Right atrium auricular region (tissue), 2 donors: ENCODE data around the gene ORC4. TPM values are rescaled to one million over a fixed set of nuclear protein-coding genes. Genes with fewer than 3 reads are reported as not detected.

ENCODE experiments used
- DNase-seq: peaks from one replicate; pipeline ENCODE4 v3.0.0-alpha.2; 2019; ENCODE audit warnings: low spot score
- H3K27ac ChIP-seq, 2 donors: fragments of 200-600 bp; sonication (generic); 1 replicate in 1 of 2; 2 replicates in 1 of 2; pipeline ENCODE4 v1.5.1; 2016 to 2019
- H3K27me3 ChIP-seq, 2 donors: fragments of 200-600 bp; sonication (generic); one replicate each; pipeline versions ENCODE4 v1.5.1 to v1.6.0; 2017 to 2019
- H3K36me3 ChIP-seq: fragments of 200-600 bp; sonication (generic); one replicate; pipeline ENCODE4 v1.5.1; 2016
- H3K4me1 ChIP-seq, 2 donors: fragments of 200-600 bp; sonication (generic); one replicate each; pipeline versions ENCODE4 v1.5.1 to v1.6.0; 2017 to 2019
- H3K4me3 ChIP-seq, 2 donors: fragments of 200-600 bp; sonication (generic); 1 replicate in 1 of 2; 2 replicates in 1 of 2; pipeline ENCODE4 v1.5.1; 2017 to 2019; ENCODE audit warnings: mild to moderate bottlenecking in 1 of 2, moderate library complexity in 1 of 2
- H3K9me3 ChIP-seq, 2 donors: fragments of 200-600 bp; sonication (generic); one replicate each; pipeline ENCODE4 v1.5.1; 2019
- total RNA-seq, 2 donors: library from RNA; depleted of rRNA; stranded (reverse); fragments of >200 nt; gene quantifications; one replicate each; pipeline ENCODE4 v1.1.0, GENCODE V29; 2016
- TF ChIP-seq, protein P1 (sequence below), 2 donors: fragments of 200-600 bp; sonication (generic); IDR thresholded peaks; one replicate each; pipeline ENCODE4 v1.5.1; 2019; ENCODE audit warnings: antibody characterized with exemption in 2 of 2

Gene ORC4
- total RNA-seq, 2 donors from 2014 or later: 32.7 to 64.3 TPM

- Histone ChIP-seq H3K27ac (no peak overlapping the region), H3K9me3 (no peaks in the 10 kb centered on the region), H3K4me3 (no peak overlapping the region), H3K4me1 (no peaks in the 10 kb centered on the region), H3K36me3 (no peaks in the 10 kb centered on the region), H3K27me3 (no peaks in the 10 kb centered on the region)
- TF ChIP-seq, protein P1, sequence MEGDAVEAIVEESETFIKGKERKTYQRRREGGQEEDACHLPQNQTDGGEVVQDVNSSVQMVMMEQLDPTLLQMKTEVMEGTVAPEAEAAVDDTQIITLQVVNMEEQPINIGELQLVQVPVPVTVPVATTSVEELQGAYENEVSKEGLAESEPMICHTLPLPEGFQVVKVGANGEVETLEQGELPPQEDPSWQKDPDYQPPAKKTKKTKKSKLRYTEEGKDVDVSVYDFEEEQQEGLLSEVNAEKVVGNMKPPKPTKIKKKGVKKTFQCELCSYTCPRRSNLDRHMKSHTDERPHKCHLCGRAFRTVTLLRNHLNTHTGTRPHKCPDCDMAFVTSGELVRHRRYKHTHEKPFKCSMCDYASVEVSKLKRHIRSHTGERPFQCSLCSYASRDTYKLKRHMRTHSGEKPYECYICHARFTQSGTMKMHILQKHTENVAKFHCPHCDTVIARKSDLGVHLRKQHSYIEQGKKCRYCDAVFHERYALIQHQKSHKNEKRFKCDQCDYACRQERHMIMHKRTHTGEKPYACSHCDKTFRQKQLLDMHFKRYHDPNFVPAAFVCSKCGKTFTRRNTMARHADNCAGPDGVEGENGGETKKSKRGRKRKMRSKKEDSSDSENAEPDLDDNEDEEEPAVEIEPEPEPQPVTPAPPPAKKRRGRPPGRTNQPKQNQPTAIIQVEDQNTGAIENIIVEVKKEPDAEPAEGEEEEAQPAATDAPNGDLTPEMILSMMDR (IDR thresholded peaks at IDR 0.05): no peak
- no peak for DNase-seq
These were observed 31.4 kb downstream of the ORC4 start for GRCh38 chr2:147989102-147989501.

- Histone ChIP-seq H3K4me3 (no peak overlapping the region), H3K4me1 (no peaks in the 10 kb centered on the region), H3K27ac (no peak overlapping the region), H3K36me3 (no peaks in the 10 kb centered on the region), H3K27me3 (no peaks in the 10 kb centered on the region), H3K9me3 (no peaks in the 10 kb centered on the region)
- TF ChIP-seq, protein P1 (IDR thresholded peaks at IDR 0.05): no peak
- no peak for DNase-seq
These were observed 39.5 kb downstream of the ORC4 start for GRCh38 chr2:147980940-147981528.

DNA sequence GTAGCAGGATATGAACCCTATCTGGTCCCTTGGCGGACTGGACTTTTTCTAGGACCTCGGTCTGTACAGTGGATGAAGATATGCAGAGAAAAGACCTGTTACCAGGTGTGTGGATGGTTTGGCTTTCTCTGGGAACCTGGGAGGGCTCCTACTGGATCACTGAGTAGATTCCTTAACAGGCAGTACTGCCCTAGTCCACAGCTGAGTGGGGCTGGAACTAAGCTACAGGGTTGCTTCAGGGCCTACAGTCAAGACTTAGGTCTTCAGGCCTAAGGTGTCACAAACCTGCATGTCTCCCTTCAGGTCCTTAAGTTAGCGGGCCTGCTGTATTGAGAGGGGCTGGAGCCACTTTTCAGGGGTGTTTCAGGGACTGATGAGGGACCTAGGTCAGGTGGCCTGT lies 42.9 kb downstream of the ORC4 start:
- H3K27ac ChIP-seq: no peak overlapping the region
- no peaks in the 10 kb centered on the region for H3K4me1 ChIP-seq
- TF ChIP-seq, protein P1 (IDR thresholded peaks at IDR 0.05): no peak
- no peaks in the 10 kb centered on the region for H3K36me3 ChIP-seq
- no peak overlapping the region for H3K4me3 ChIP-seq
- H3K27me3 ChIP-seq: no peaks in the 10 kb centered on the region
- no peak for DNase-seq
- H3K9me3 ChIP-seq: no peaks in the 10 kb centered on the region

GRCh38 chr2:147976102-147976501 lies 44.4 kb downstream of the ORC4 start:
- H3K4me1 ChIP-seq: no peaks in the 10 kb centered on the region

DNA sequence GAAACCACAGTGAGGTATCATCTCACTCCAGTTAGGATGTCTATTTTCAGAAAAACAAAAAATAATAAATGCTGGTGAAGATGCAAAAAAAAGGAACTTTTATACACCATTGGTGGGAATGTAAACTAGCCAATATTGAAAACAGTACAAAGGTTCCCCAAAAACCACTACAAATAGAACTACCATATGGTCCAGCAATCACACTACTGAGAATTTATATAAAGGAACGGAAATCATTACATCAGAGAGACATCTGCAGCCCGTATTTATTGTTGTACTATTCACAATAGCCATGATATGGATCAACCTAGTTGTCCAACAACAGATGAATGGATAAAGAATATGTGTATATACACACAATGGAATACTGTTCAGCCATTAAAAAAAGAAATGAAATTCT lies 52.0 kb downstream of the ORC4 start:
- peaks cover 0 to 12% of the 10 kb centered on the region in 2 donors for H3K9me3 ChIP-seq
- no peaks in the 10 kb centered on the region for H3K36me3 ChIP-seq
- H3K27ac ChIP-seq: no peak overlapping the region
- H3K4me3 ChIP-seq: no peak overlapping the region
- H3K27me3 ChIP-seq: no peaks in the 10 kb centered on the region
- TF ChIP-seq, protein P1 (IDR thresholded peaks at IDR 0.05): no peak
- no peak for DNase-seq
- H3K4me1 ChIP-seq: no peaks in the 10 kb centered on the region

More at GRCh38 chr2:147976102-147976501, 44.4 kb downstream of the ORC4 start:
- Histone ChIP-seq H3K27ac (no peak overlapping the region), H3K27me3 (no peaks in the 10 kb centered on the region), H3K4me3 (no peak overlapping the region), H3K9me3 (no peaks in the 10 kb centered on the region), H3K36me3 (no peaks in the 10 kb centered on the region)
- DNase-seq: no peak
- TF ChIP-seq, protein P1 (IDR thresholded peaks at IDR 0.05): no peak

GRCh38 chr2:147952118-147952517 lies 68.4 kb downstream of the ORC4 start:
- H3K4me1 ChIP-seq: no peaks in the 10 kb centered on the region
- TF ChIP-seq, protein P1 (IDR thresholded peaks at IDR 0.05): no peak
- no peaks in the 10 kb centered on the region for H3K27me3 ChIP-seq
- H3K9me3 ChIP-seq: no peaks in the 10 kb centered on the region
- no peak overlapping the region for H3K27ac ChIP-seq
- peaks cover 14% of the 10 kb centered on the region for H3K36me3 ChIP-seq
- DNase-seq: no peak
- H3K4me3 ChIP-seq: no peak overlapping the region
